ENCODE results near the gene NEK4.
"Not testable (repeated sequence)": the region's sequence is repeated elsewhere in the genome, so short reads cannot be mapped to it uniquely, and the experiment has no call there.

NEK4 gene

GRCh38 chr3:52782412-52783210, 11.9 kb upstream of the NEK4 start:
- no peak for DNase-seq
- in situ Hi-C loops (cut with HindIII; ENCODE audit: low pct_ligation_motif_present, low pct_unique_long_range_greater_than_20kb, low sequenced_read_pairs) = no loop called here

- DNase-seq = no peak
- in situ Hi-C loops (cut with HindIII; ENCODE audit: low pct_ligation_motif_present, low pct_unique_long_range_greater_than_20kb, low sequenced_read_pairs) = no loop called here
Observed at GRCh38 chr3:52781741-52782140, 11.0 kb upstream of the NEK4 start.

- in situ Hi-C loops (cut with HindIII; ENCODE audit: low pct_ligation_motif_present, low pct_unique_long_range_greater_than_20kb, low sequenced_read_pairs) = no loop called here
- DNase-seq = no peak
Observed at GRCh38 chr3:52779837-52780585, 9.3 kb upstream of the NEK4 start.

GRCh38 chr3:52779011-52779836, 8.5 kb upstream of the NEK4 start:
- in situ Hi-C loops (cut with HindIII; ENCODE audit: low pct_ligation_motif_present, low pct_unique_long_range_greater_than_20kb, low sequenced_read_pairs) = no loop called here
- no peak for DNase-seq

- DNase-seq = no peak
- in situ Hi-C loops (cut with HindIII; ENCODE audit: low pct_ligation_motif_present, low pct_unique_long_range_greater_than_20kb, low sequenced_read_pairs) = no loop called here
Observed at GRCh38 chr3:52777959-52778805, 7.4 kb upstream of the NEK4 start.

- in situ Hi-C loops (cut with HindIII; ENCODE audit: low pct_ligation_motif_present, low pct_unique_long_range_greater_than_20kb, low sequenced_read_pairs) = no loop called here
- DNase-seq = no peak
Observed at GRCh38 chr3:52777127-52777958, 6.6 kb upstream of the NEK4 start, which contains the start of gene ITIH1. Gene ITIH1, plus strand, starts transcription at chr3:52777599. Its CDS starts 17 bp downstream, at chr3:52777616.

- in situ Hi-C loops (cut with HindIII; ENCODE audit: low pct_ligation_motif_present, low pct_unique_long_range_greater_than_20kb, low sequenced_read_pairs); DNase-seq: not testable (repeated sequence)
Observed at GRCh38 chr3:52776486-52776885, 5.7 kb upstream of the NEK4 start.

- DNase-seq = no peak
- in situ Hi-C loops (cut with HindIII; ENCODE audit: low pct_ligation_motif_present, low pct_unique_long_range_greater_than_20kb, low sequenced_read_pairs) = no loop called here
Observed at GRCh38 chr3:52775877-52776276, 5.1 kb upstream of the NEK4 start.

- in situ Hi-C loops (cut with HindIII; ENCODE audit: low pct_ligation_motif_present, low pct_unique_long_range_greater_than_20kb, low sequenced_read_pairs) = no loop called here
- DNase-seq = no peak
Observed at GRCh38 chr3:52774901-52775864, 4.4 kb upstream of the NEK4 start.

- no peak for DNase-seq
- in situ Hi-C loops (cut with HindIII; ENCODE audit: low pct_ligation_motif_present, low pct_unique_long_range_greater_than_20kb, low sequenced_read_pairs) = no loop called here
Observed at GRCh38 chr3:52774066-52774713, 3.5 kb upstream of the NEK4 start.

GRCh38 chr3:52773361-52774065, 2.8 kb upstream of the NEK4 start:
- no peak for DNase-seq
- in situ Hi-C loops (cut with HindIII; ENCODE audit: low pct_ligation_motif_present, low pct_unique_long_range_greater_than_20kb, low sequenced_read_pairs) = no loop called here

GRCh38 chr3:52771702-52772101, 962 bp upstream of the NEK4 start:
- in situ Hi-C loops (cut with HindIII; ENCODE audit: low pct_ligation_motif_present, low pct_unique_long_range_greater_than_20kb, low sequenced_read_pairs) = no loop called here
- DNase-seq = no peak

- in situ Hi-C loops (cut with HindIII; ENCODE audit: low pct_ligation_motif_present, low pct_unique_long_range_greater_than_20kb, low sequenced_read_pairs) = no loop called here
- no peak for DNase-seq
Observed at GRCh38 chr3:52771334-52771681, 568 bp upstream of the NEK4 start.

- DNase-seq = peak; percentile 3
- in situ Hi-C loops (cut with HindIII; ENCODE audit: low pct_ligation_motif_present, low pct_unique_long_range_greater_than_20kb, low sequenced_read_pairs) = no loop called here
Observed at GRCh38 chr3:52769786-52770455, 819 bp downstream of the NEK4 start.

GRCh38 chr3:52763466-52763865, 7.3 kb downstream of the NEK4 start:
- in situ Hi-C loops (cut with HindIII; ENCODE audit: low pct_ligation_motif_present, low pct_unique_long_range_greater_than_20kb, low sequenced_read_pairs) = no loop called here
- no peak for DNase-seq

All from ACHN (cell line).